AG09319 (cell line): ENCODE data around the gene MUSTN1.
A peak's percentile ranks its signal among the peaks of the same experiment; 100 is the strongest.

Experiments
- DNase-seq: peaks from one replicate; pipeline ENCODE4 v3.0.0-alpha.2; 2010; ENCODE audit warnings: low read depth; ENCODE audit errors: extremely low read depth
- CTCF ChIP-seq: IDR thresholded peaks from 2 replicates; pipeline ENCODE4 v1.5.1; 2011; ENCODE audit warnings: low read depth, mild to moderate bottlenecking, inconsistent platforms, low read length, moderate library complexity

Gene MUSTN1

GRCh38 chr3:52829482-52829881, 5.3 kb downstream of the MUSTN1 start:
- TF ChIP-seq CTCF, result no peak
- DNase-seq, result no peak

DNA sequence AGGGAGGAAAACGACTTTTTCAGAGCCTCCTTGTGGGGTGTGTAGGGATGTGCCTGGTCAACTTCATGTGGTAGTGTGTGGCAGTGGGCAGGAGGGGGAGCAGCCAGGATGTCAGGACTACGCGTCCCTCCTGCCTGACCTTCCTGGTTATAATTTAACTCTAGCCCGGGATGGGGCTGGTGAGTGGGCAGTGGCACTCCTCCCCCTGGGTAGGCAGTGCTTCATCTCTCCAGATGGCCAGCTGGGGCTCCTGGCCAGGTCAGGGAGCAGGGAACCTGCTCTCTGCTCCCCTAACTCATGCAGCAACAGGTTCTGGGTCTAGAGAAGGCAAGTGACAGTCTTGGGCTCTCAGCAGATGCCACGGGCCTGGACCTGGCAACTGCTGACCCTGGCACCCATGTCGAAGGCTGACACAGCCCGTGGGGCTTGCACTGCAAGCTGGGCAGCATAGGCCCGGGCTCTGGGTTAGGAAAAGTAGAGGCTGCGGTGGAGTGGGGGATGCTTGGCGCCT, 6.9 kb downstream of the MUSTN1 start:
- DNase-seq, result no peak
- TF ChIP-seq CTCF, result no peak

- no peak for DNase-seq
- no peak for TF ChIP-seq CTCF
Observed at GRCh38 chr3:52827441-52827840, 7.4 kb downstream of the MUSTN1 start.

GRCh38 chr3:52824037-52824436, 10.8 kb downstream of the MUSTN1 start:
- no peak for TF ChIP-seq CTCF
- DNase-seq, result no peak

DNA sequence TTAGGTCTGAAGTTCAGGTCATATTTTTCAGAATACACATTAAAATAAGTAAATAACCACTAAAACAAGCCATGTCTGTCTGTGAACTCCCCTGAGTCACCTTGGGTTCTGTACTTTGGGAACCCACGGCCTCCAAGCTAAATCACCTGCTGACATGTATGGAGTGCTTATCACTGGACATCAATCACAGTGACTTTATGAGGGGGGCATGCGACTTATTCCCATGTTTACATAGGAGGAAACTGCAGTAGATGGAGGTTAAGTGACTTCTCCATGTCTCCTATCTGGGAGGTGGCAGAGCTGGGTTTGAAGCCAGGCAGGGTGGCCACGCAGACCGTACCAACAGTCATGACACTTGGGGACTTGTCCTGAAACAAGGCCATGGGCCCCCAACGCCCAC, 12.5 kb downstream of the MUSTN1 start:
- no peak for DNase-seq
- no peak for TF ChIP-seq CTCF

DNA sequence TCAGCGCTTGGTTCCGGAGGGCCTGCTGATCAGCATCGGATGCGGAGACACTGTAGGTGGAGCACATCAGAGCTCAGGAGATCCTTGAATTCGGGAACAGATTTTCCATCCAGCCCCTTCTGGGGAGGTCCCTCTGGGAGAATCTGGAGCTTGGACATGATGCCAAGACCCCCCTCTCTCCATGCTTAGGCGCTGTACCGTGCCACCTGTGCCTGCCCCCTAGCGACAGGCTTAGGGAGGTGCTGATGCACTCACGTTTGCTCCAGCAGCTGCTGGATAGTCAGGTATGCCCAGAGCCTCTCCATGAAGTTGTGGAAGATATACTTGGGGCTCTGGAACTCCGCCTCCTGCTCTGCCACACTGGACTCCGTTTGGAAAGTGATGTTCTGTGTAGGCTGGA, 14.1 kb downstream of the MUSTN1 start:
- peak; percentile 55 for TF ChIP-seq CTCF
- no peak for DNase-seq

- DNase-seq, result no peak
- no peak for TF ChIP-seq CTCF
Observed at GRCh38 chr3:52819936-52820335, 14.9 kb downstream of the MUSTN1 start.
